Measurements from ENCODE around the gene SPOCD1.

The SPOCD1 gene

GRCh38 chr1:31778763-31779488, 36.9 kb downstream of the SPOCD1 start:
- Histone ChIP-seq H3K14ac (ENCODE audit: low read length) (no peak overlapping the region), H2BK5ac (ENCODE audit: low read depth, low read length, poor library complexity) (no peak overlapping the region), H3K23ac (ENCODE audit: low read length) (no peak overlapping the region), H4K91ac (ENCODE audit: low read depth, low read length) (no peak overlapping the region), H3K36me3 (ENCODE audit: control insufficient read depth in 1 of 2, insufficient read depth in 2 of 2, low read length in 2 of 2) (no peaks in the 10 kb centered on the region), H2BK12ac (ENCODE audit: low read length) (no peak overlapping the region), H3K4me3 (ENCODE audit: low read depth, low read length) (no peak overlapping the region), H3K4me1 (ENCODE audit: control insufficient read depth in 1 of 2, insufficient read depth in 2 of 2, low read length in 2 of 2) (no peaks in the 10 kb centered on the region), H3K4me2 (ENCODE audit: low read length) (no peak overlapping the region), H2AK5ac (ENCODE audit: low read length) (no peak overlapping the region), H4K8ac (ENCODE audit: low read depth, low read length) (no peak overlapping the region), H3K18ac (ENCODE audit: low read length) (no peak overlapping the region), H2AFZ (ENCODE audit: insufficient read depth, low read length, poor library complexity) (no peak overlapping the region), H3K9me3 (ENCODE audit: insufficient read depth, low read depth, low read length) (no peaks in the 10 kb centered on the region), H3K9ac (ENCODE audit: low read length) (no peak overlapping the region), H3K79me1 (ENCODE audit: low read length) (no peaks in the 10 kb centered on the region), H3K4ac (ENCODE audit: low read depth, low read length) (no peak overlapping the region), H4K12ac (ENCODE audit: low read depth, low read length) (no peak overlapping the region), H3K79me2 (ENCODE audit: control insufficient read depth, insufficient read depth, low read length, poor library complexity) (no peaks in the 10 kb centered on the region), H3K27ac (ENCODE audit: low read depth, low read length) (no peak overlapping the region), H2BK120ac (ENCODE audit: insufficient read depth, low read length, poor library complexity) (no peak overlapping the region), H3K27me3 (ENCODE audit: insufficient read depth, low read length) (no peaks in the 10 kb centered on the region)
- DNase-seq: no peak
- WGBS (ENCODE audit: extremely low coverage, insufficient coverage, insufficient read length): no CpG with 5 or more reads among the region's 11 CpGs

DNA sequence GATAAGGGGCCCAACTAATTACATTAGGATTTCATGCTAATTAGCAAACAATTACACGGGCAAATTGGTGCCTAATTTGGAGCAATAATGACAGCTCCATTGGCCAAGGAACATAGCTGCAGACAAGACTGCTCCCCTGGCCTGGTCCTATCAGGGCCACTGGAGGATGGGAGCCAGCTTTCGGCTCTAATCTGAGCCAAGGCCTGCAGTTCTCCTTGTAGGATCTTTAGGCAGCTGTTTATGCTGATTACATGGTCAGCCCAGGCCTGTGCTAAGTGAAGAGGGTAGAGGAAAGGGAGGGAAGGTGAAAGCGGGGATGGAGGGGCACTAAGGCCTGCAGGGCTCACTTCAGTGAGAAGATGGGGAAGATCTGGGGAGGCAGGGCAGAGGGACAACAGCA, 39.3 kb downstream of the SPOCD1 start:
- no peak overlapping the region for H3K14ac ChIP-seq (ENCODE audit: low read length)
- no peak overlapping the region for H3K4ac ChIP-seq (ENCODE audit: low read depth, low read length)

DNA sequence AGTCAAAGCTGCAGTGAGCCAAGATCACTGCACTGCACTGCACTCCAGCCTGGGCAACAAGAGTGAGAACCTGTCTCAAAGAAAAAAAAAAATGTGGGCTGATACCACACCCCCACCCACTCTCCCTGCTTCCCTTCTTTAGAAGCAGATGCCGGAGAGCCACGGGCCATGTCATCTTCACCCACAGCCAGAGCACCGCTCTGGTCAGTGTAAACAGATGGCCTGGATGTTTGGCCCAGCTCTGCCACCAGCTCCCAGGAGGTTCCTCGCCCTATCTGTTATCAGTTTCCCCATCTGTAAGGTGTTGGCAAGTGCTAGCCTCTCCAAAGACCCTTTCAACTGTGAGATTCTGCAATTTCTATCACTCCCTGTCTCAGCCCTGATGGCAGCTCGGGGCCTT, 39.8 kb downstream of the SPOCD1 start:
- H3K27ac ChIP-seq (ENCODE audit: low read depth, low read length): no peak overlapping the region
- H2BK5ac ChIP-seq (ENCODE audit: low read depth, low read length, poor library complexity): no peak overlapping the region
- no peak overlapping the region for H2AK5ac ChIP-seq (ENCODE audit: low read length)
- H3K4me1 ChIP-seq (ENCODE audit: control insufficient read depth in 1 of 2, insufficient read depth in 2 of 2, low read length in 2 of 2): peaks cover 7 to 8% of the 10 kb centered on the region in 2 experiments
- no peak overlapping the region for H2BK12ac ChIP-seq (ENCODE audit: low read length)
- H3K79me1 ChIP-seq (ENCODE audit: low read length): no peaks in the 10 kb centered on the region
- H2AFZ ChIP-seq (ENCODE audit: insufficient read depth, low read length, poor library complexity): no peak overlapping the region
- H3K9me3 ChIP-seq (ENCODE audit: insufficient read depth, low read depth, low read length): peaks cover 8% of the 10 kb centered on the region
- H3K9ac ChIP-seq (ENCODE audit: low read length): no peak overlapping the region
- no peak overlapping the region for H4K12ac ChIP-seq (ENCODE audit: low read depth, low read length)
- H3K4me2 ChIP-seq (ENCODE audit: low read length): no peak overlapping the region
- H4K91ac ChIP-seq (ENCODE audit: low read depth, low read length): no peak overlapping the region
- no peaks in the 10 kb centered on the region for H3K36me3 ChIP-seq (ENCODE audit: control insufficient read depth in 1 of 2, insufficient read depth in 2 of 2, low read length in 2 of 2)
- H3K4me3 ChIP-seq (ENCODE audit: low read depth, low read length): no peak overlapping the region
- no peak for DNase-seq
- H3K18ac ChIP-seq (ENCODE audit: low read length): no peak overlapping the region
- H3K79me2 ChIP-seq (ENCODE audit: control insufficient read depth, insufficient read depth, low read length, poor library complexity): no peaks in the 10 kb centered on the region
- no peak overlapping the region for H3K4ac ChIP-seq (ENCODE audit: low read depth, low read length)
- peaks cover 29% of the 10 kb centered on the region for H3K27me3 ChIP-seq (ENCODE audit: insufficient read depth, low read length)
- no peak overlapping the region for H4K8ac ChIP-seq (ENCODE audit: low read depth, low read length)
- H2BK120ac ChIP-seq (ENCODE audit: insufficient read depth, low read length, poor library complexity): no peak overlapping the region
- no peak overlapping the region for H3K23ac ChIP-seq (ENCODE audit: low read length)
- no peak overlapping the region for H3K14ac ChIP-seq (ENCODE audit: low read length)
- no CpG with 5 or more reads among the region's 5 CpGs for WGBS (ENCODE audit: extremely low coverage, insufficient coverage, insufficient read length)

More for the DNA sequence above, 39.3 kb downstream of the SPOCD1 start:
- Histone ChIP-seq H3K4me1 (ENCODE audit: control insufficient read depth in 1 of 2, insufficient read depth in 2 of 2, low read length in 2 of 2) (peaks cover 7 to 8% of the 10 kb centered on the region in 2 experiments), H3K79me2 (ENCODE audit: control insufficient read depth, insufficient read depth, low read length, poor library complexity) (no peaks in the 10 kb centered on the region), H2AFZ (ENCODE audit: insufficient read depth, low read length, poor library complexity) (no peak overlapping the region), H3K4me2 (ENCODE audit: low read length) (no peak overlapping the region), H3K9me3 (ENCODE audit: insufficient read depth, low read depth, low read length) (peaks cover 5% of the 10 kb centered on the region), H3K36me3 (ENCODE audit: control insufficient read depth in 1 of 2, insufficient read depth in 2 of 2, low read length in 2 of 2) (no peaks in the 10 kb centered on the region), H4K8ac (ENCODE audit: low read depth, low read length) (no peak overlapping the region), H3K79me1 (ENCODE audit: low read length) (no peaks in the 10 kb centered on the region), H2BK5ac (ENCODE audit: low read depth, low read length, poor library complexity) (no peak overlapping the region), H3K23ac (ENCODE audit: low read length) (no peak overlapping the region), H3K9ac (ENCODE audit: low read length) (no peak overlapping the region), H3K27ac (ENCODE audit: low read depth, low read length) (no peak overlapping the region), H2BK12ac (ENCODE audit: low read length) (no peak overlapping the region), H2AK5ac (ENCODE audit: low read length) (no peak overlapping the region), H2BK120ac (ENCODE audit: insufficient read depth, low read length, poor library complexity) (no peak overlapping the region), H3K4me3 (ENCODE audit: low read depth, low read length) (no peak overlapping the region), H4K91ac (ENCODE audit: low read depth, low read length) (no peak overlapping the region), H4K12ac (ENCODE audit: low read depth, low read length) (no peak overlapping the region), H3K18ac (ENCODE audit: low read length) (no peak overlapping the region), H3K27me3 (ENCODE audit: insufficient read depth, low read length) (peaks cover 24% of the 10 kb centered on the region)
- no CpG with 5 or more reads among the region's 3 CpGs for WGBS (ENCODE audit: extremely low coverage, insufficient coverage, insufficient read length)
- DNase-seq: no peak

DNA sequence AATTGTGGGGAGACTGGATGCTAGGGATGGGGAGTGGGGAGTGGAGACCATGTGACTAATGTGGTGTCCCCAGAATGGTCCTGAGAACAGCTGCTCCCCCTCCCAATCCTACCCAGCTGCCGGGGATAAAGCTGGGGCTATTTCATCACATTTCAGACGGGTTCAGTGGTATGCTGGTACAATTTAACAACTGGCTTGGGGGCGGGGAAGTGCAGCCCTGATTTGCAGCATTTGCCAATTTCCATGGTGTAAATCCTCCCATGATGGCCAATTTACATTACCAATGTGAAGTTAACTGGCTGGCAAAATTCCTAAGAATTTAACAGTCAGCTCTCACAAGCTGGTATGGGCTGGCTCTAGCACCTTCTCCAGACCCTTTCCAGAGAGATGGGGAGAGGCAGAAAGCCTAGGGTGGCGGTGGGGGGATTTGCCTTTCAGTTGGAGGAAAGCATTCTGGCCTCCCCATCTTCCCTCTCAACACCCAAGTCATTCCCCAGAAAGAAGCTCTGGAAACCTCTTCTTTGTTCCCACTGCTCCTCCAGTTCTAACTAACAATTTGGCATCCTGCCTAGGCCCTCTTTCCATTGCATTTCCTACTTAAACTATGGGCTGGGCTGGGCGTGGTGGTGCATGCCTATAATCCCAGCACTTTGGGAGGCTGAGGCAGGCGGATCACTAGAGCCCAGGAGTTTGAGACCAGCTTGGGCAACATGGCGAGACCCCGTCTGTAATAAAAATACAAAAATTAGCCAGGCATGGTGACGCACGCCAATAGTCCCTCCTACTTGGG, 40.4 kb downstream of the SPOCD1 start:
- Histone ChIP-seq H4K8ac (ENCODE audit: low read depth, low read length) (no peak overlapping the region), H2BK5ac (ENCODE audit: low read depth, low read length, poor library complexity) (no peak overlapping the region), H3K27me3 (ENCODE audit: insufficient read depth, low read length) (peaks cover 31% of the 10 kb centered on the region), H2BK120ac (ENCODE audit: insufficient read depth, low read length, poor library complexity) (no peak overlapping the region), H2AK5ac (ENCODE audit: low read length) (no peak overlapping the region), H3K4me1 (ENCODE audit: control insufficient read depth in 1 of 2, insufficient read depth in 2 of 2, low read length in 2 of 2) (peaks cover 7 to 8% of the 10 kb centered on the region in 2 experiments), H3K79me2 (ENCODE audit: control insufficient read depth, insufficient read depth, low read length, poor library complexity) (no peaks in the 10 kb centered on the region), H3K27ac (ENCODE audit: low read depth, low read length) (no peak overlapping the region), H2AFZ (ENCODE audit: insufficient read depth, low read length, poor library complexity) (no peak overlapping the region), H3K14ac (ENCODE audit: low read length) (no peak overlapping the region), H3K4me2 (ENCODE audit: low read length) (no peak overlapping the region), H3K4me3 (ENCODE audit: low read depth, low read length) (no peak overlapping the region), H3K79me1 (ENCODE audit: low read length) (no peaks in the 10 kb centered on the region), H4K12ac (ENCODE audit: low read depth, low read length) (no peak overlapping the region), H4K91ac (ENCODE audit: low read depth, low read length) (no peak overlapping the region), H3K23ac (ENCODE audit: low read length) (no peak overlapping the region), H3K9me3 (ENCODE audit: insufficient read depth, low read depth, low read length) (peaks cover 9% of the 10 kb centered on the region), H3K4ac (ENCODE audit: low read depth, low read length) (no peak overlapping the region), H3K18ac (ENCODE audit: low read length) (no peak overlapping the region), H2BK12ac (ENCODE audit: low read length) (no peak overlapping the region), H3K36me3 (ENCODE audit: control insufficient read depth in 1 of 2, insufficient read depth in 2 of 2, low read length in 2 of 2) (no peaks in the 10 kb centered on the region), H3K9ac (ENCODE audit: low read length) (no peak overlapping the region)
- DNase-seq: peak in 1 of 2 donors; percentile 4
- no CpG with 5 or more reads among the region's 10 CpGs for WGBS (ENCODE audit: extremely low coverage, insufficient coverage, insufficient read length)

Measured in trophoblast cell (in vitro differentiated cells and primary cell).